SU-DHL-6 (cell line): ENCODE measurements around the gene IL6ST.

Experiments used
- H2AFZ ChIP-seq: fragments of 200-600 bp; sonication (generic); 2 replicates; pipeline ENCODE4 v1.6.1; 2014; ENCODE audit warnings: low read depth, mild to moderate bottlenecking, moderate library complexity, mixed read lengths, antibody characterized with exemption, low read length; ENCODE audit not compliant: severe bottlenecking
- H3F3A ChIP-seq: fragments of 200-600 bp; shearing (Covaris generic); 2 replicates; pipeline ENCODE4 v1.6.0; 2016; ENCODE audit warnings: antibody characterized with exemption, mild to moderate bottlenecking; ENCODE audit not compliant: insufficient read depth
- H3K27ac ChIP-seq: fragments of 200-600 bp; sonication (generic); 2 replicates; pipeline ENCODE4 v1.5.1; 2016; ENCODE audit warnings: low read depth, mild to moderate bottlenecking, low read length, moderate library complexity, mixed read lengths
- H3K27me3 ChIP-seq: fragments of 200-600 bp; sonication (generic), shearing (Covaris generic); 2 replicates; pipeline ENCODE4 v1.6.0; 2014; ENCODE audit warnings: mild to moderate bottlenecking, low read length
- H3K36me3 ChIP-seq: fragments of 200-600 bp; sonication (generic); 2 replicates; pipeline ENCODE4 v1.6.1; 2014; ENCODE audit warnings: mild to moderate bottlenecking, low read length, mixed read lengths
- H3K4me2 ChIP-seq: fragments of 300-600, 200-600 bp; shearing (Covaris generic), sonication (generic); 2 replicates; pipeline ENCODE4 v1.6.0; 2014; ENCODE audit warnings: low read length, low read depth, mild to moderate bottlenecking; ENCODE audit not compliant: poor library complexity, severe bottlenecking
- H3K4me3 ChIP-seq: fragments of 200-600 bp; sonication (generic); 2 replicates; pipeline ENCODE4 v1.5.1; 2014; ENCODE audit warnings: antibody characterized with exemption, low read length, mild to moderate bottlenecking, mixed read lengths; ENCODE audit not compliant: insufficient read depth, poor library complexity, severe bottlenecking
- H3K79me2 ChIP-seq: fragments of 200-600 bp; sonication (generic); 2 replicates; pipeline ENCODE4 v1.6.1; 2014; ENCODE audit warnings: mild to moderate bottlenecking, low read length, moderate library complexity; ENCODE audit not compliant: insufficient read depth
- H3K9ac ChIP-seq: fragments of 200-600 bp; sonication (generic); 2 replicates; pipeline ENCODE4 v1.7.0; 2014; ENCODE audit warnings: mild to moderate bottlenecking, low read length
- H3K9me2 ChIP-seq: fragments of 200-600 bp; sonication (generic); replicated peaks from 2 replicates; pipeline ENCODE4 v1.6.1; 2014; ENCODE audit warnings: low read length; ENCODE audit not compliant: insufficient read depth
- H3K9me3 ChIP-seq: fragments of 200-600 bp; sonication (generic); 2 replicates; pipeline ENCODE4 v1.6.1; 2014; ENCODE audit warnings: low read length, mixed read lengths; ENCODE audit not compliant: insufficient read depth
- H4K20me1 ChIP-seq: fragments of 200-600 bp; sonication (generic); 2 replicates; pipeline ENCODE4 v1.6.1; 2014; ENCODE audit warnings: low read depth, mild to moderate bottlenecking, antibody characterized with exemption, low read length, moderate library complexity, mixed read lengths
- EZH2phosphoT487 ChIP-seq: fragments of 200-600 bp; sonication (generic), shearing (Covaris generic); conservative IDR thresholded peaks from 2 replicates; pipeline ENCODE4 v1.6.1; 2018; ENCODE audit warnings: mild to moderate bottlenecking, antibody characterized with exemption, low read length, moderate library complexity, mixed read lengths
- TF ChIP-seq, protein P1 (sequence below): fragments of 200-600 bp; sonication (generic); IDR thresholded peaks from one replicate; pipeline ENCODE4 v1.5.1; 2017; ENCODE audit warnings: antibody characterized with exemption, mild to moderate bottlenecking, low read length, moderate library complexity; ENCODE audit not compliant: insufficient read depth, poor library complexity, severe bottlenecking

The IL6ST gene

DNA sequence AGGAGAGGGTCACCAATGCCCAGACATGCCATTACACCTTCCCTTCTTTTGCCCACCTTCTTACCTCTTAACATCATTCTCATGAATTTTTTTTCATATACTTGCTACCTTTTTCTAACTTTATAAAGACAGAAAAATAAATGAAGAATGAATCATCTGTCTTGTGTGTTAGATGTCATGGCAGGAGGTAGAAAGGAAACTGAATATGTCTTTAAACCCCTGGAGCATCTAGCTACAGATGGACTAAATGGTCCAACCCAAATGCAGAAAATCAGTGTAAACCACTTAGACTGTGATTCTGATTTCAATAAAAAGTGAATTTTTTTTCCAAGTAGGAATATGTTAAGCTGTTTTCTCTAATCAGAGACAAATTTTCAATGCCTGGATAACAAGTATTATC, 11.8 kb upstream of the IL6ST start:
- Histone ChIP-seq H4K20me1 (no peaks in the 10 kb centered on the region), H2AFZ (no peak overlapping the region), H3K27ac (no peak overlapping the region), H3K36me3 (no peaks in the 10 kb centered on the region), H3K9me2 (no peaks in the 10 kb centered on the region), H3K9ac (no peak overlapping the region), H3K79me2 (no peaks in the 10 kb centered on the region), H3K4me3 (no peak overlapping the region), H3K9me3 (no peaks in the 10 kb centered on the region), H3K4me2 (no peak overlapping the region), H3F3A (no peaks in the 10 kb centered on the region), H3K27me3 (no peaks in the 10 kb centered on the region)
- TF ChIP-seq, protein P1, sequence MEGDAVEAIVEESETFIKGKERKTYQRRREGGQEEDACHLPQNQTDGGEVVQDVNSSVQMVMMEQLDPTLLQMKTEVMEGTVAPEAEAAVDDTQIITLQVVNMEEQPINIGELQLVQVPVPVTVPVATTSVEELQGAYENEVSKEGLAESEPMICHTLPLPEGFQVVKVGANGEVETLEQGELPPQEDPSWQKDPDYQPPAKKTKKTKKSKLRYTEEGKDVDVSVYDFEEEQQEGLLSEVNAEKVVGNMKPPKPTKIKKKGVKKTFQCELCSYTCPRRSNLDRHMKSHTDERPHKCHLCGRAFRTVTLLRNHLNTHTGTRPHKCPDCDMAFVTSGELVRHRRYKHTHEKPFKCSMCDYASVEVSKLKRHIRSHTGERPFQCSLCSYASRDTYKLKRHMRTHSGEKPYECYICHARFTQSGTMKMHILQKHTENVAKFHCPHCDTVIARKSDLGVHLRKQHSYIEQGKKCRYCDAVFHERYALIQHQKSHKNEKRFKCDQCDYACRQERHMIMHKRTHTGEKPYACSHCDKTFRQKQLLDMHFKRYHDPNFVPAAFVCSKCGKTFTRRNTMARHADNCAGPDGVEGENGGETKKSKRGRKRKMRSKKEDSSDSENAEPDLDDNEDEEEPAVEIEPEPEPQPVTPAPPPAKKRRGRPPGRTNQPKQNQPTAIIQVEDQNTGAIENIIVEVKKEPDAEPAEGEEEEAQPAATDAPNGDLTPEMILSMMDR, result no peak
- TF ChIP-seq EZH2phosphoT487, result no peak

DNA sequence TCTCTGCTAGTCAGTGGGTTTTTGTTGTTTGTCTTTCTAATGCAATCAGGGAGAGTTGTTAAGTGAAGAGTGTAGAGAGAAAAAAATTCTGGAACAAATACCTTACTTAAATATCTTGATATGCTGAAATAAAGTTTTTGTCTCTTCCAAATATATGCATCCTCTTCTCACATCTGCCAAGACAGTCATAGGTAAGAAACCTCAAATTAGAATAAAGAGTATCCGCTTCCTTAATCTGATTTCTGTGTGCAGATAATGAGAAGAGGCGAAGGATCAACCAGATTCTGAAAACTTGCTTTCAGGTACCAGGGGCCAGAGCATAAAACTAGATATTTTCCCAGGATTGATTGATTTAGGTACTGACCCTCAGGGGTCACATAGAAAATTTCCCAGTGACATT, 11.3 kb upstream of the IL6ST start:
- TF ChIP-seq EZH2phosphoT487, result no peak
- TF ChIP-seq, protein P1, result no peak
- Histone ChIP-seq H3K9me3 (no peaks in the 10 kb centered on the region), H3K9ac (no peak overlapping the region), H3K27ac (no peak overlapping the region), H3K4me3 (no peak overlapping the region), H3K4me2 (no peak overlapping the region), H3F3A (no peaks in the 10 kb centered on the region), H3K27me3 (no peaks in the 10 kb centered on the region), H4K20me1 (no peaks in the 10 kb centered on the region), H3K79me2 (no peaks in the 10 kb centered on the region), H2AFZ (no peak overlapping the region), H3K36me3 (no peaks in the 10 kb centered on the region), H3K9me2 (no peaks in the 10 kb centered on the region)

DNA sequence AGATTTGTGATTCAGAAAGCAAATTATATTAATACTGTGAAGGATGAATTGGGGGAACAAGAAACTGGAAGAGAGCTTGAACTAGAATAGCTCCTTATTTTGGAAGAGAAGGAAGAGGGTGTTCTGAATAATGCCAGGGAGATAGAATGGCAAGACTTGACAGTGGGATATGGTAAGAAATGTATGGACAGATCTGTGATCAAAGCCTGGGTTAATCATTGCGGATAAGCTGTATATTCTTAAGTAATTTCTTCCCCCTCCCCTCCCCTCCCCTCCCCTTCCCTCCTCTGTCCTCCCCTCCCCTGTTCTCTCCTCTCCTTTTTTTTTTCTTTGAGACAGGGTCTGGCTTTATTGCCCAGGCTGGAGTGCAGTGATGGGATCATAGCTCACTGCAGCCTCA, 10.1 kb upstream of the IL6ST start:
- no peaks in the 10 kb centered on the region for H3F3A ChIP-seq
- H3K79me2 ChIP-seq, result no peaks in the 10 kb centered on the region
- no peak overlapping the region for H3K27ac ChIP-seq
- H4K20me1 ChIP-seq, result no peaks in the 10 kb centered on the region
- no peaks in the 10 kb centered on the region for H3K9me3 ChIP-seq
- H3K27me3 ChIP-seq, result no peaks in the 10 kb centered on the region
- H3K36me3 ChIP-seq, result no peaks in the 10 kb centered on the region
- no peak overlapping the region for H3K9ac ChIP-seq
- H3K4me3 ChIP-seq, result no peak overlapping the region
- H2AFZ ChIP-seq, result no peak overlapping the region
- TF ChIP-seq EZH2phosphoT487, result no peak
- TF ChIP-seq, protein P1, result no peak
- no peaks in the 10 kb centered on the region for H3K9me2 ChIP-seq
- no peak overlapping the region for H3K4me2 ChIP-seq

DNA sequence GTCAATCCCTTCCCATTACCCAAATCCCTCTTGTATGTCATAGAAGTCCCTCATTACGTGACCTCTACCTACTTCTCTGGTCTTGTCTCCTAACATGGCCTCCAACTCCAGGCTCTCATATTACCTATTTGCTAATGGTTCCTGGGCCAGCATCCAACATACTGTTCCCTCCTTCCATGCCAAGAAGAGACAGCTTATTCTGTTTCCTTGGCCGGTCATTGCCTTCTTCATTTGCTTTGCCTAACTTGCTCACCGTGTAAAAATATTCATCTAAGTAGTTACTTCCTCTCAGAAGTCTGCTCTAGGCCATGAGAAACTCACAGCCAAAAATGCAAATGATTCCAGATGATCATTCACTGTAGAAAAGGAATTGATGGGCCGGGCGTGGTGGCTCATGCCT, 8.9 kb upstream of the IL6ST start:
- no peak overlapping the region for H3K4me2 ChIP-seq
- no peak overlapping the region for H2AFZ ChIP-seq
- no peak overlapping the region for H3K27ac ChIP-seq

More for the DNA sequence above, 8.9 kb upstream of the IL6ST start:
- TF ChIP-seq, protein P1, result no peak
- TF ChIP-seq EZH2phosphoT487, result no peak
- H3K9me3 ChIP-seq, result no peaks in the 10 kb centered on the region
- no peaks in the 10 kb centered on the region for H3K79me2 ChIP-seq
- no peaks in the 10 kb centered on the region for H3F3A ChIP-seq
- no peaks in the 10 kb centered on the region for H3K36me3 ChIP-seq
- no peak overlapping the region for H3K9ac ChIP-seq
- no peak overlapping the region for H3K4me3 ChIP-seq
- no peaks in the 10 kb centered on the region for H3K9me2 ChIP-seq
- no peaks in the 10 kb centered on the region for H4K20me1 ChIP-seq
- H3K27me3 ChIP-seq, result no peaks in the 10 kb centered on the region
